HG03280 (cell line): ENCODE data around the gene RAB14.

ENCODE experiments used
- ATAC-seq: cut with Tn5 transposase; IDR thresholded peaks from one replicate; pipeline ENCODE4 v1.9.1; 2021; ENCODE audit warnings: mild to moderate bottlenecking, moderate library complexity; ENCODE audit not compliant: unreplicated experiment

RAB14 gene

DNA sequence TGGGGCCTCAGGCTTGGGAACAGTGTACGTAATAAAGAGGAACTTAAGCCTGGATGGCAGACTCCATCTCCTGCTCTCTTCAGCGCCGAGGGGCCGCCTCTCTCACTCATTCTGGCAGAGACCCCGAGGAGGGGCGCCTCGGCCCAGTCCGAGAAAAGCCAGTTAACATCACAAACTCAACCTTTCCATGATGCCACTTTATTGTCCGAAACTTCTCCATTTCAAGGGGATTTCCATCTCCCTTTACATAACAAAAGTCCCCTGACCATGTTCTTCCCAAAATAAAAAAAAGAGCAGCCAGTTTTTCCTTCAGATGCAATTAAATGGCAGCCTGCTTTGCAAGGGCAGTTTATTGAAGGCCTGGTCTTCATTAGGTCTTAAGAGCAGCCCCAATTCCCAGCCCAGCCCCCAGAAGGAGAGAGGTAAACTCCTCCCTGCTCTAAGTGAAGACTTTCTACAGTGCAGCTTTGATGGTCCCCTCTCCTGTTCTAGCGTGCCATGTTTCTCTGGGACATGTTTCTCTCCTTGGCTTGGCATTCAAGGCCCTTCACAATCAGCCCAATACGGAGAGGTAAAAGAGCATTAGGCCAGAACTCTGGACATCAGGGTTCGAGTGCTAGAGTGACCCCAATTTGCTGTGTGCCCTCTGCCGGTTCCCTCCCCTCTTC, 19.5 kb upstream of the RAB14 start:
- no peak for ATAC-seq

DNA sequence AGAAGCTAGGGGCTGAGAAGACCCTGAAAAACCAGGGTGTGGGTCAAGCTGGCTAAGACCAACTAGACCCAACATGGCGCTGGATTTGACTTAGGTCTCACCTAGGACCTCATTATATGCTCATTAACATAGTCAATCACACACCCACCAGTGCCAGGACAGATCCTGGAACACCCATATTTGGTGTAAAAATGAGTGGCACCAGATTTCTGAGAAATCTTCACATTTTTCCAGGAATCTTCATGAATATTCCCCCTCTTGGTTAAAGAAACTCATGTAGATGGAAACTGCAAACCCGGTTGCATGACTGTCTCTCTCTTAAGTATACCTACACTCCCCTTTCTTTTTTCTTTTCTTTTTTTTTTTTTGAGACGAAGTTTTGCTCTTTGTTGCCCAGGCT, 17.9 kb upstream of the RAB14 start:
- ATAC-seq, result no peak

DNA sequence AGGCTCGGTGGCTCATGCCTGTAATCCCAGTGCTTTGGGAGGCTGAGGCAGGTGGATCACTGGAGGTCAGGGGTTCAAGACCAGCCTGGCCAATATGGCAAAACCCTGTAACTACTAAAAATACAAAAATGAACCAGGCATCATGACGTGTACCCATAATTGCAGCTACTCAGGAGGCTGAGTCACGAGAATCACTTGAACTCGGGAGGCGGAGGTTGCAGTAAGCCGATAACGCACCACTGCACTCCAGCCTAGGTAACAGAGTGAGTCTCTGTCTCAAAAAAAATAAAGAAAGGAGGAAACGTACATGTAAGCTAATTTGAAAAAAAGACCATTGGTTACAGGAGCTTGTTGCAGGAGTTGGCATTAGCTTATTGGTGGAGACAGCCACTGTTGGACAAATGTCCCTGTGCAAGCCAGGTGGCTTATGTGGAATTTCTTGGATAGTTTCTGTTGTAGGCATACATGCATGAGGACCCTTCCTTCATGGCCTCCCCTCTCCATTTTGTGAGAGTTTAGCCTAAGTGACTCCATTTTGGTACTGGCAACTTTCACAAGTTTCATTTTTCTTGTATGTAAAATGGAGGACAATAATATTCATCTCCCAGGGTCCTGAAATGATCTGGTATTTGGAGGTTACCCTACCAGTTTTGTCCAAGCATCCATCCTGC, 16.8 kb upstream of the RAB14 start:
- ATAC-seq, result peak; percentile 19

DNA sequence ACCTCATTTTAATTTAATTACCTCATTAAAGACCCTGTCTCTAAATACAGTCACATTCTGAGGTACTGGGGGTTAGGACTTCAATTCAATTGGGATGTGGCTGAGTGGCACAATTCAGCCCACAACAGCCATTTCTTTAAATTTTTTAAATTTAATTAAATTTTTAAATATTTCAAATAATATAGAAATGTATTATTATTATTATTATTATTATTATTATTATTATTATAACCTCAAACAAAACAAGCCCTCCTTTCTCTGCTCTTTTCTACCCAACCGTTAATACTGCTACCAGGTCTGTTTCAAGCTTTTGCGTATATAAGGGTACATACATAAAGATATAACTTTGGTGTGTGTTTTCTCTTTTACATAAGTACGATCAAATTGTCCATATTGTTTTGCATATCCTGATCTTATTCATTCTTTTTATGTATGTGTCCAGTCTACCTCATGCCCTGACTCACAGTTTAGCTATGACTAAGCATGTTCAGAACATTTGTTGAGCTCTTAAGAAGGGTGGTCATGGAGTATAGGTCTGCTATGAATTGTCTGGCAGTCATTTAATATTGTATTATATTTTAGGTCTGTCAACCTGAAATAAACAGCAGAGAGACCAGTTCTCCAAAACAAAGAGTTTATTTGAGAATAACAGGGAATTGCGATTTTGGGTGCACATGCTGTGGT, 16.1 kb upstream of the RAB14 start:
- peak; percentile 81 for ATAC-seq

DNA sequence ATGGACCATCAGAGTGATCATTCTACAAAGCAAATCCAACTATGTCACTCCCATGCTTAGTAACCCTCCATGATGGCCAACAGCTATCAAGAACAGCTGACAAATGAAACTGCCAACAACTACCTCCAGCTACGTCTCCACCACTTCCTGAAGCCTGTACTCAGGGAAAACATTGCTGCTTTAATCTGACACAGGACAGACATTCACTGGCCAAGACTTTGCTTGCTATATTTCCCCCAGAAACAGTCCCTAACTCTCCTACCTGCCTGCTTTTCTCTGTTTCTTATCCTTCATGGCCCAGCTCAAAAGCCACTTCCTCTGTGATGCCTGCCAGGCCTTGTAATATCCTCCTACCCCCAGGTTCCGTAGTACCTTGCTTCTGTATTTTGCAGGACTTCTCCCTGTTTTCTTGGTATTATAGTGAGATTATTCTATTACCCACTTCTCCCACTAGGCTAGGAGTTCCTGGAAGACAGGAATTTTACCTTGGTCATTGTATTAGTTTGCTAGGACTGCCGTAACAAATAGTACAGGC, 14.7 kb upstream of the RAB14 start:
- ATAC-seq, result no peak

DNA sequence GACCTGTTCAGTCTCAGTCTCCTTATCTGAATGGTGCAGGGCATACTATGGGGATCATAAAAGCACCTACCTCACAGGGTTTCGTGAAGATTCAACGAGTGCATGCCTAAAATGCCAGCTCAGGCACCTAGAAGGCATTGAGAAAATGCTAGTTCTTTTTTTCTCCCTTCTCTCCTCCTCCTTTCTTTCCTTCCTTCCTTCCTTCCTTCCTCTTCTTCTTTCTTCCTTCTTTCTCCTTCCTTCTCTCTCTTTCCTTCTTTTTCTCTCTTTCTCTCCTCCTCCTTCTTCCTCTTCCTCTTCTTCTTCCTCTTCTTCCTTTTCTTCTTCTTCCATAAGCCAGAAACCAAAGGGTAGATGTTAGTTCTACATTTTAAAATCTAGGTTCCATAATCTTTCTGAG, 12.3 kb upstream of the RAB14 start:
- ATAC-seq, result no peak

DNA sequence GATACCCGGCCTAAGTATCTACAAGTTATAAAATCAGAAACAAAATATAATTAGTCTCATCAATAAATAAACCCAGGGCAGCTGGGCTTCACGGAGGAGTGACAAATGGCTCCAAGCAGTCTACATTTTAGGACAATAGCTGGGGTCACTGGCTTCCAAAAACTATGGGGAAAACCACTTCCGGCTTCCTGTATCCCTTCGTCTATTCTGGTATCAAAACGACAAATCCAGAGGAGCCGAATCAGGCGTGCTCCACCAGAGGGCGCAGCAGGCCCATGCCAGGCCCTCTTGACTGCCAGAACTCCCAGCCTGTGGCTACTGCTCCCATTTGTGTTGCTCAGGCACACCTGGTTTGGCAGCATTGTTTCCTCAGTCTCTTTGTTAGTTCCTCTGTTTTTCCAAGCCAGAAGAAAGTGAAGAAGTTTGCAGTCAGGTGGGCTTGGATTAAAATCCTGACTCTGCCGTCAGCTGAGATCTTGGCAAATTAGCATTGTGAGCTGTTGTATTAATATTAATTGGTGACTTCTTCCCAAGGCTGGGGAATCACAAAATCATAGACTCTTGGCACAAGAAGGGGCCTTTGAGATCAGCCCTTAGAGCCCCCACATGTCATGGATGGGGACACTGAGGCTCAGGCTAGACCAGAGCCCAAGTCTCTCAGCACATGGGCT, 11.6 kb upstream of the RAB14 start:
- no peak for ATAC-seq

DNA sequence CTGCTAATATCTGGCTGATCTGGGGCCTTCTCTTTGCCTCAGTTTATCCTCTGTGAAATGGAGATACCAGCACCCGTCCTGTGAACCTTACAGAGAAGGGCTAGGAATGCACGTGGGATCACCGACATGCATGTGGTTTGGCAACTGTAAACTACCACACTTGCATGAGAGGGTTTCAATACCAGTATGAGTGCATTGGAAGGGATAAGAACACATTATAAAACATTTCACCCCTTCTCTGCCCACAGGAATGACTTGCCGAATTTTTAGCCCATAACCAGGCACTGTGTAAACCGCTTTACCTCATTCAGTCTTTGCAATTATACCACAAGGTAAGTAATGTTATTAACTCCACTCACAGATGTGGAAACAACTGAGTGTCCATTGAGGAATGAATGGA, 8.9 kb upstream of the RAB14 start:
- ATAC-seq, result no peak

DNA sequence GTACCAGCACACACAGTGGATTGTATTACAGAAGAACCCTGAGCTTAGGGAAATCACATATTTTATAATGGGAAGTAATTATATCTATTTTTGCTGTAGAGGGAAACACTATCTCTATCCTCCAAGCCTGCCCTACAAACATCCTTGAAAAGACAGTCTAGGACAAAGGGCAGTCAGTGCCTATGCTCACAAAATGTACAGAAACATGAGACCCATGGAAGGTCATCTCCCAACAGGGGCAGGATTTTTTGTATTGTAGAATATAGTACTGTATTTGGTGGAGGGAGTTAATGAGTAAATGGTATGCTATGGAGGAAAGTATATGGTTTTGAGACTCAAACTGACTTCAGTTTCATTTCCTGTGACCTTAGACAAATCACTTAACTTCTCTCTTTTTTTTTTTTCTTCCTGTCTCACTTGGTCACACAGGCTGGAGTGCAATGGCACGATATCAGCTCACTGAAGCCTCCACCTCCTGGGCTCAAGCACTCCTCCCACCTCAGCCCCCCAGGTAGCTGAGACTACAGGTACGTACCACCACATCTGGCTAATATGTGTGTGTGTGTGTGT, 5.8 kb upstream of the RAB14 start:
- peak; percentile 71 for ATAC-seq

DNA sequence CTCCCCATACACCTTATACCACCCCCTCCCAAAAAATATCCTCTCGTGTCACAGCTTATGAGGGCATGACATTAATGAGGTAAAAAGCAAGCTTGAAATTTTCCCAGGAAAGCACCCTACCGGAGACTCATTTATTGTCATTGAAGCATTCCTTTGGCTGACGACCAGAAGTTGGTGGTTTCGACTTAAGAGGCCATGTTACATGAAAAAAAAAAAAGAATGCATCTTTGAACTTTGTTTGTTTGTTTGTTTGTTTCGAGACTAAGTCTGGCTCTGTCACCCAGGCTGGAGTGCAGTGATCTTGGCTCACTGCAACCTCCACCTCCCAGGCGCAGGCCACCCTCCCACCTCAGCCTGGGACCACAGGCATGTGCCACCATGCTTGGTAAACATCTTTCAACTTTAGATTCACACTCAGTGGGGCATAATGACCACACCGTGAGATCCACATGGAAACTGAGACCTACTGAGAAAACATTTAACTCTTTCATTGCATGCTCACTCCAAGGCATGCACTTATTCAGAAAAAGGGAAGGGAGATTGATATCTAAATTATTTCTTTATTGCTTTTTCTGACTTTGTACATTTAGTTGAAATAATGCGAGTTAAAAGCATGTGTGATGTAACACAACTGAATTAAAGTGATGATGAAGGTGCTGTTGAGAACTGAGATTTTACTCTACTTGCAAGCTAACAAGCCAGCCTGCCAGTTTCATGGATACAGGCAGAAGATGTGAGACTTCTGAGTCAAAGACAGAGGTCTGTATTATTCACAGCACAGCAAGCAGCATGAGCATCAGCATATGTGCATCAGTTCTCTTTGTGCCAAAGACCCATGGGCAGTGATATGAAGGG, 5.1 kb upstream of the RAB14 start:
- ATAC-seq, result peak; percentile 26

DNA sequence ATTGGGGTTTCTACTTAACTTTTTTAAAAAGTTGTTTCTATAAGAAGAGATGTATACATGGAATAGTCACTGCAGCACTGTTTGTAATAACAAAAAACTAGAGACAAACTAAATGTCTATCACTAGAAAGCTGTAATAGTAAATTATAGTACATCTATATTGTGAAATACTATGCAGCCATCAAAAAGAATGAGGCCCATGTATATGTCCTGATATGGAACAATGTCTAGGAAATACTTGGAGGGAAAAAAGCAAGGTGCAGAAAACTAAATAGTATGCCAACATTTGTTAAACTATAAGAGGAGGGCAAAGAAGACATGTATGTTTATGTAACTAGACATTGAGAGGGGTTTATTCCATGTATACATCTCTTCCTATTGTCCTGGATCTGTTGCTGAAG, 2.9 kb upstream of the RAB14 start:
- ATAC-seq, result no peak

DNA sequence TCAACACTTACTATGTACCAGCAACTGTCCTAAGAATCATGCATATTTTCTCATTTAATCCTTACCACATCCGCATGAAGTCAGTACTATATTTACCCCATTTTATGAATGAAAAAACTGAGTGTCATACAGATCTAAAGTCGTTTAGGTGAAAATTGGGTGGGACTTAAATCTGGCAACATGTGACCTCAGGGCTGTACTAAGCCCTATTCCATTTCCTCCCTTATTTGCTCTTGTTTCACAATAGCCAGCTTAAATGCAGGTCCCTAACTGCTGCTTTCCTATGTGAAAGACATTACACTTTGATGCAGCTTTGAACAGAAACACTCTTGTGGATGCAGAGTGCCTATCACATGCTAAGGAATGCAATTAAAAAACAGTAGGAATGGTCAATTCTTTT, 2.5 kb upstream of the RAB14 start:
- no peak for ATAC-seq

DNA sequence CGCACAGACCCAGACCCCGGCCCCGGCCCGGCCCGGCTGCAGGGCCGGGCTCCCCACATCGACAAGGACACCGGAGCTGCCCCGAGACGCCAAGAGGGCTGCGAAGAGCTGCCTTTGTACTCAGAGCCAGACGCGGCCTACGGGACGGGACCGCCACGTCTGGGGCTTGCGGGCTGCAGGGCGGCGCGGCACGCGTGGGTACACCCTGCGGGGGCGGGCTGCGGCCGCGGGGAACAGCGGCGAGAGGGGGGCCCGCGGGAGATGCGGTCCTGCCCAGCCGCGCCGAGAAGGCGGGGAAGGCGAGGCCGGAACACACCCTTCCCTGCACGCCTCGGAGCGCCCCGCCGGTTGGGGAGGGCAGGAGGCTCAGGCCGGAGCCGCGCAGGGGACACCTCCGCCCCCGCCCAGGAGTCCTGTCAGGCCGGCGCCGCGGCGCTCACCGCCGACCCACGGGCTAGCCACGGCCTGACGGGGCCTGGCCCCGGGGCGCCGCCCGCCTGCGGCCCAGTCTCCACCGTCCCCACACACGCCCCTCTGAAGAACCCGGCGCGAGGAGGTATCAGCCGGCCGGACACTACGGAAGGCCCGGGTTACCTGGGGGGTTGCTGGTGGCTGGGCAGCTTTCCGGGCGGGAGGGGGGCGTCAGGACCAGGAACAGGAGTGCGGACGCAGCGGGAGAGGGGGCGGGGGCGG, 478 bp downstream of the RAB14 start:
- ATAC-seq, result peak; percentile 24

DNA sequence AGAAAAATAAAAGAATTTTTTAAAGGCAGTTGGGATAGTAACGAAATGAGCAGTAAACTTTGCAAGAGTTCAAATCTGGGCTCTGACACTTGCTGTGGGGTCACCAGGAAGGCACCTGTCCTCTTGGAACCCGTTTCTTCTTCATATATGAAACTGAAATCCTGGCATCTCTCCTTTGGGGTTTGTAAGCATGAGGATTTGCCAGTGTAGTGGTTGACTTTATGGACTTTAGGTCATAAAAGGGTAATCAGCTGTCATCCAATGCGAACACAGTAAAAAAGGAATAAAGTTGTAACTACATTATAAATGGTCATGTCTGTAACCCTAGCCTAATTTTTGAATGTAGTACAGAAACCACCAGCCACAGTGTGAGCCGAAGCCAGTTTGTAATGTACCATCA, 1.3 kb downstream of the RAB14 start:
- ATAC-seq, result no peak

DNA sequence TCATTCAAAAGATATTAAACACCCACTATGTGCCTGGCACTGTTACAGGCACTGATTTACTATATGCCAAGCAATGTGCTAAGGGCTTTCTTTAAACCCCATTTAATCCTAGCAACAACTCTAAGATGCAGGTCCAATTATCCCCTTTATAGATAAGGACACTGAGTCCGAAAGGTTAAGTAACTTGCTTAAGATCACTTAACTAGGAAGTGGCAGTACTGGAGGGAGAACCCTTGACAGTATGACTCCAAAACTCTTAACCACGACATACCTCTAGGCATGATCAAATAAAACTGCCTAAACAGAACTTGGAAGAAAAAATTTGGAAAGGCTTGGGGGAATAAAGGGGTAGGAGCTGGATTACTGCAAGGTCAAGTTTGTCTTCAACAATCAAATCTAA, 1.7 kb downstream of the RAB14 start:
- no peak for ATAC-seq

DNA sequence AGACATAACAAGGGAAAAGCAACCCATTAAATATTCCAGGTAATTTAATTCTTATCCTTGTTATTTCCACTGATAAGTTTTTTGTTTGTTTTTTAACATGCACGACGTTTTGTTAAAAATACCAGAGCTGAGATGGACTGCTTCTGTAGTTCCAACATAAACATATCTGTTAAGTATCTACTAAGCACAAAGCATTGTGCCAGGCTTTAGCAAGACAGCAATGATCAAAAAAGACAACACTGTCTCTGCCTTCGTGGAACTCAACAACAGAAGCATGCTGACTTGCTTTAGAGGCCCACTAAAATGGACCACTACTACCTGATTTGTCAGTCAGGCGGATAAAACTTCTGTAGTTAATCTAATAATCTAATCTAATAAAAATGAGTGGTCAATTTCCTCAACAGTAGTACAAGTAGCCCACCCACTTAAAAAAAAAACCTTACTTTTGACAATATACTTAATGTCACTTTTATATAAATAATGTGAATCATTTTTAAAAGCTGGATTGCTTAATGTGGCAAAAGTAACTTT, 3.1 kb downstream of the RAB14 start:
- no peak for ATAC-seq

DNA sequence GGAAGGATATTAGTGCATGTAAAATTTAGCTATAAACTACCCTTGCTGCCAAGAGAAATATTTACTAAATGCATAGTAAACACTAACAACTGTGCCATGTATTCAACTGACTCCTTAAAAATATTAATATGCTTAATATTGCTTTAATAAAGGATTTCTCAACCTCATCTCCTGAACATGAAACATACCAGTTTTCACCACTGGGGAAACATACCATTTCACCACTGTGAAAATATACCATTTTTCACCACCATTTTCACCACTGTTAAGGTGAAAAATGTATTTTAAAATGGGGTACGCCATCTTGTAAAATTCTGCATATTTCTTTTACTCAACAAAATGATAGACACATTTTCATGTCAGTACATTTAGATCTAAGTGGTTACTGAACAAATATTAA, 4.5 kb downstream of the RAB14 start:
- ATAC-seq, result no peak

DNA sequence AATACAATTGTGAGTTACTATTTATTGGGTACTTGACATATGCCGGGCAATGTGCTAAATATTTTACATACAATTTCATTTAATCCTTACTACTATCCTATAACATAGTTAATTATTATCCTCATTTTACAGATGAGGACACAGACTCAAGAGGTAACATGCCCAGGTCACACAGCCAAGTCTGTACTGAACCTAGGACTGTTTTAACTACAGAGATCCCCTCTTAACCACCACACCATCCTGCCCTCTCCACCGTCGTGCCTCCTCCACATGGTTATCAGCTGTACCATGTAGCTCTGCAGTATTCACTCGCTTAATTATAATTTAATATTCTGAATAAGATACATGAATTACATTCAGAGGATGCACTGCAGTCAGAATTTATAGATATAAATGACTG, 5.3 kb downstream of the RAB14 start:
- ATAC-seq, result no peak

DNA sequence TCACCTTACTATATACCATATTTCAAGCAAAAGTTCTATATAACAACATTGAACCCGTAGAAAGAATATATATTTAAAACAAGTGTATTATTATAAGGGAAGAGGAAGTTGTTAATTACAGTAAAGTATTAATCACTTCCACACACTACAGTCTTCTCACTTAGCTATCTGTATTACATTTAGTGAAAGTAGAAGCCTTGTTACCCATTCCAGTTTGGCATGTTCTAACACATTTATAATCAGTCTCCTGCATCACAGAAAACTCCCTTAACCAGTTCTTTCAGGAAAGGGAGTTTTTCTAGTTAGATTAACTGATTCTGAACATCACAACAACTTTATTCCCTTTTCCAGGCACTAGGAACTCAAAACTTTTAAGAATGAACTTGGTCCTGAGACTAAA, 6.9 kb downstream of the RAB14 start:
- ATAC-seq, result no peak
